HepG2 (cell line): ENCODE data around the gene STOML1. TPM values are rescaled to one million over a fixed set of nuclear protein-coding genes. Genes with fewer than 3 reads are reported as not detected.

Experiments used
- ATAC-seq: fragments of 200-7000 bp; cut with Tn5 transposase; 3 replicates; pipeline ENCODE4 v1.9.1; 2020; ENCODE audit warnings: mild to moderate bottlenecking, moderate library complexity
- BruUV-seq: library from RNA; stranded (reverse); fragments of 400-500 nt; replicated peaks from 2 replicates; lab custom pipeline; 2021; lab: Mats Ljungman, UMichigan
- CTCF ChIA-PET: fragments of 300-600 bp; formaldehyde crosslinking; extraction: SDS; loops from one replicate; lab custom pipeline; 2021; ENCODE audit warnings: low total read pairs, inconsistent platforms, low intra/inter-chr PET ratio; lab: Yijun Ruan, JAX
- POLR2A ChIA-PET: fragments of 350-600 bp; sonication (Branson Sonifier 250); formaldehyde crosslinking; loops from one replicate; lab custom pipeline; 2020; ENCODE audit warnings: antibody characterized with exemption, inconsistent platforms; lab: Yijun Ruan, JAX
- DNase-seq: peaks from one replicate; pipeline ENCODE4 v3.0.0-alpha.2; 2015; ENCODE audit warnings: low spot score
- FAIRE-seq: peaks from 3 replicates; lab custom pipeline; 2011; peaks lifted over from hg19 to GRCh38; lab: Jason Lieb, UNC
- H2AFZ ChIP-seq: one replicate; pipeline ENCODE4 v1.6.1; 2011; ENCODE audit warnings: low read length, inconsistent platforms
- H3K27ac ChIP-seq: fragments of 300-600 bp; 3 replicates; pipeline ENCODE4 v1.8.0; 2011; ENCODE audit warnings: mixed run types, mild to moderate bottlenecking, mixed read lengths, low read length, inconsistent platforms; ENCODE audit not compliant: insufficient read depth; ENCODE audit errors: extremely low read length
- H3K27me3 ChIP-seq, 2 experiments: fragments of 200-600 bp in 1 of 2; 2 replicates in 1 of 2; 3 replicates in 1 of 2; pipeline versions ENCODE4 v1.6.0 to v1.8.0; 2011; ENCODE audit warnings: low read length in 2 of 2, mild to moderate bottlenecking in 2 of 2, moderate library complexity in 2 of 2, inconsistent platforms in 1 of 2; ENCODE audit not compliant: insufficient read depth in 2 of 2, control insufficient read depth in 1 of 2
- H3K36me3 ChIP-seq, 2 experiments: fragments of 200-600 bp in 1 of 2; replicated peaks in 1 of 2; 2 replicates in 1 of 2; 3 replicates in 1 of 2; pipeline versions ENCODE4 v1.5.1 to v1.8.0; 2011; ENCODE audit warnings: low read length in 2 of 2, inconsistent platforms in 1 of 2; ENCODE audit not compliant: insufficient read depth in 2 of 2, control insufficient read depth in 1 of 2
- H3K4me1 ChIP-seq: 2 replicates; pipeline ENCODE4 v1.5.1; 2012; ENCODE audit warnings: low read length, inconsistent platforms; ENCODE audit not compliant: insufficient read depth
- H3K4me2 ChIP-seq: 2 replicates; pipeline ENCODE4 v1.6.0; 2011; ENCODE audit warnings: low read depth, low read length, inconsistent platforms
- H3K4me3 ChIP-seq, 3 experiments: fragments of 200-600 bp in 1 of 3; sonication (generic), shearing (Covaris generic) in 1 of 3; replicated peaks in 1 of 3; 2 replicates each; pipeline ENCODE4 v1.5.1; 2011 to 2016; ENCODE audit warnings: low read length in 3 of 3, inconsistent platforms in 2 of 3, low read depth in 2 of 3, mild to moderate bottlenecking in 2 of 3, control low read depth in 1 of 3, mixed read lengths in 1 of 3; ENCODE audit not compliant: insufficient read depth in 1 of 3
- H3K79me2 ChIP-seq: one replicate; pipeline ENCODE4 v1.6.1; 2011; ENCODE audit warnings: low read length, inconsistent platforms; ENCODE audit not compliant: insufficient read depth
- H3K9ac ChIP-seq: 2 replicates; pipeline ENCODE4 v1.6.0; 2011; ENCODE audit warnings: mild to moderate bottlenecking, low read depth, low read length, inconsistent platforms; ENCODE audit not compliant: insufficient read depth
- H3K9me3 ChIP-seq: 2 replicates; pipeline ENCODE4 v1.5.1; 2012; ENCODE audit warnings: mild to moderate bottlenecking, low read length
- H4K20me1 ChIP-seq: 2 replicates; pipeline ENCODE4 v1.6.0; 2011; ENCODE audit warnings: inconsistent platforms, mild to moderate bottlenecking, low read length, moderate library complexity; ENCODE audit not compliant: insufficient read depth
- GTF2F1 ChIP-seq: fragments of 150-350 bp; IDR thresholded peaks from 2 replicates; pipeline ENCODE4 v1.6.1; 2014; ENCODE audit warnings: low read length
- MAFF ChIP-seq: IDR thresholded peaks from 2 replicates; pipeline ENCODE4 v1.6.1; 2011; ENCODE audit warnings: low read depth, low read length, improper control_type of control experiment
- MAFK ChIP-seq, 2 experiments: IDR thresholded peaks in 1 of 2; conservative IDR thresholded peaks in 1 of 2; 2 replicates each; pipeline ENCODE4 v1.6.1; 2011; ENCODE audit warnings: improper control_type of control experiment in 2 of 2, low read length in 2 of 2
- MEF2D ChIP-seq: sonication (generic); formaldehyde crosslinking; IDR thresholded peaks from 2 replicates; pipeline ENCODE4 v1.5.1; 2020; ENCODE audit warnings: mild to moderate bottlenecking, missing genetic modification reagents
- MYC ChIP-seq: sonication (generic); formaldehyde crosslinking; IDR thresholded peaks from 2 replicates; pipeline ENCODE4 v1.9.0; 2021; ENCODE audit warnings: missing genetic modification reagents, borderline replicate concordance
- NCOA1 ChIP-seq: sonication (generic); formaldehyde crosslinking; IDR thresholded peaks from 2 replicates; pipeline ENCODE4 v1.9.0; 2021; ENCODE audit warnings: missing genetic modification reagents
- PHB2 ChIP-seq: fragments of 450-650 bp; IDR thresholded peaks from 2 replicates; pipeline ENCODE4 v1.6.1; 2018; ENCODE audit not compliant: partially characterized antibody
- TOE1 ChIP-seq: sonication (generic); formaldehyde crosslinking; IDR thresholded peaks from 2 replicates; pipeline ENCODE4 v1.4.0; 2020; ENCODE audit warnings: mild to moderate bottlenecking, missing genetic modification reagents
- ZBTB42 ChIP-seq: sonication (generic); formaldehyde crosslinking; IDR thresholded peaks from 2 replicates; pipeline ENCODE4 v1.5.0; 2020; ENCODE audit warnings: mild to moderate bottlenecking, missing genetic modification reagents
- ZNF207 ChIP-seq: fragments of 450-650 bp; IDR thresholded peaks from 2 replicates; pipeline ENCODE4 v1.6.1; 2016; ENCODE audit warnings: antibody characterized with exemption, borderline replicate concordance
- ZNF414 ChIP-seq: sonication (generic); formaldehyde crosslinking; IDR thresholded peaks from 2 replicates; pipeline ENCODE4 v1.5.0; 2020; ENCODE audit warnings: missing genetic modification reagents
- ZNF766 ChIP-seq: sonication (generic); formaldehyde crosslinking; IDR thresholded peaks from 2 replicates; pipeline ENCODE4 v1.5.0; 2020; ENCODE audit warnings: missing genetic modification reagents, borderline replicate concordance
- whole genome bisulfite sequencing: methylation state at CpG from one replicate; pipeline ENCODE4 v1.1.6; 2017; ENCODE audit warnings: low lambda C conversion rate; 5-methylcytosine and 5-hydroxymethylcytosine counted together
- in situ Hi-C: cut with HindIII; loops from 2 replicates; pipeline ENCODE4 v1.10.0; 2017; ENCODE audit warnings: low pct_unique_long_range_greater_than_20kb; ENCODE audit not compliant: extremely low pct_ligation_motif_present
- intact Hi-C: fragments of 100-400 bp; cut with micrococcal nuclease; formaldehyde crosslinking; loops from one replicate; pipeline ENCODE4 v1.10.0; 2022; ENCODE audit not compliant: unreplicated experiment
- polyA plus RNA-seq, 8 experiments: library from polyadenylated mRNA; depleted of rRNA in 3 of 8; stranded (reverse) in 7 of 8; unstranded in 1 of 8; fragments of >200 nt; fragmentation: Illumina TruSeq in 4 of 8; extraction: Trizol in 4 of 8; gene quantifications; 2 replicates each; pipeline versions ENCODE4 v1.2.1 to v1.2.3, GENCODE V29; 2011 to 2016; ENCODE audit warnings: low read depth in 4 of 8, missing spikeins in 1 of 8, mixed read lengths in 1 of 8; ENCODE audit not compliant: insufficient read depth in 1 of 8
- total RNA-seq, 5 experiments: library from RNA; depleted of rRNA; stranded (reverse); fragments of >200 nt; fragmentation: Illumina TruSeq; extraction: Trizol; gene quantifications; 2 replicates each; pipeline ENCODE4 v1.2.3, GENCODE V29; 2016; ENCODE audit warnings: low read depth in 1 of 5

Gene STOML1
- total and polyA plus RNA-seq, 2 of the 13 experiments (the other 11 are each of a cell fraction or from before 2014, with no cell fraction given), result 3.5 to 3.7 TPM

GRCh38 chr15:74019734-74020133, 27.6 kb upstream of the STOML1 start:
- POLR2A ChIA-PET, result no interaction called here
- H3K9me3 ChIP-seq, result no peaks in the 10 kb centered on the region
- H3K9ac ChIP-seq, result no peak overlapping the region
- intact Hi-C loops, result no loop called here
- TF ChIP-seq ZNF207 (no peak), NCOA1 (CRISPR knock-in tag) (no peak), MYC (CRISPR knock-in tag) (no peak), MEF2D (CRISPR knock-in tag) (no peak), GTF2F1 (no peak), ZBTB42 (CRISPR knock-in tag) (no peak), ZNF766 (CRISPR knock-in tag) (no peak), TOE1 (no peak)
- TF ChIP-seq, all 625 proteins: peak for 0
- Histone ChIP-seq H3K36me3 (peaks cover 13 to 32% of the 10 kb centered on the region in 2 experiments; a peak in 4 of 5 replicates), H3K4me1 (no peaks in the 10 kb centered on the region), H3K4me3 (no peak overlapping the region), H3K79me2 (no peaks in the 10 kb centered on the region), H3K27me3 (no peaks in the 10 kb centered on the region), H3K4me2 (no peak overlapping the region), H3K27ac (no peak overlapping the region), H4K20me1 (no peaks in the 10 kb centered on the region), H2AFZ (no peak overlapping the region)
- in situ Hi-C loops, result no loop called here
- CTCF ChIA-PET, result no interaction called here
- no TSS peak for BruUV-seq
- no peak for FAIRE-seq
- 100% methylated on average over 2 of the region's 2 CpGs for WGBS
- ATAC-seq, result no peak
- no peak for DNase-seq

- BruUV-seq, result no TSS peak
- TF ChIP-seq PHB2, result no peak
- TF ChIP-seq MAFF, result peak; percentile 84
- TF ChIP-seq ZNF414 (CRISPR knock-in tag), result no peak
- TF ChIP-seq MAFK (conservative IDR thresholded peaks at IDR 0.05 in 1 of 2, IDR thresholded peaks at IDR 0.05 in 1 of 2; ENCODE audit: low read length in 2 of 2), result peak; percentile 76 to 89
- TF ChIP-seq, all 625 proteins: peak for 2
- H3K79me2 ChIP-seq, result no peaks in the 10 kb centered on the region
- intact Hi-C loops (no loop called here), in situ Hi-C loops (no loop called here)
- H3K4me3 ChIP-seq, result no peak overlapping the region
- no peak overlapping the region for H3K27ac ChIP-seq
- H3K4me1 ChIP-seq, result peaks cover 16% of the 10 kb centered on the region
- H3K36me3 ChIP-seq, result peaks cover 3 to 6% of the 10 kb centered on the region in 2 experiments; a peak in 2 of 5 replicates
- ChIA-PET CTCF (no interaction called here), POLR2A (no interaction called here)
- 90% methylated on average over 2 of the region's 2 CpGs for WGBS
- no peak overlapping the region for H3K4me2 ChIP-seq
- no peak overlapping the region for H2AFZ ChIP-seq
- no peak for FAIRE-seq
- H3K27me3 ChIP-seq, result no peaks in the 10 kb centered on the region
- no peaks in the 10 kb centered on the region for H4K20me1 ChIP-seq
- DNase-seq, result no peak
- H3K9me3 ChIP-seq, result no peaks in the 10 kb centered on the region
- no peak overlapping the region for H3K9ac ChIP-seq
- no peak for ATAC-seq
Measured at GRCh38 chr15:74013374-74013894, 21.3 kb upstream of the STOML1 start.
